Measurements from ENCODE around the gene SPC24.
"Not testable (repeated sequence)": the region's sequence is repeated elsewhere in the genome, so short reads cannot be mapped to it uniquely, and the experiment has no call there.

The SPC24 gene

DNA sequence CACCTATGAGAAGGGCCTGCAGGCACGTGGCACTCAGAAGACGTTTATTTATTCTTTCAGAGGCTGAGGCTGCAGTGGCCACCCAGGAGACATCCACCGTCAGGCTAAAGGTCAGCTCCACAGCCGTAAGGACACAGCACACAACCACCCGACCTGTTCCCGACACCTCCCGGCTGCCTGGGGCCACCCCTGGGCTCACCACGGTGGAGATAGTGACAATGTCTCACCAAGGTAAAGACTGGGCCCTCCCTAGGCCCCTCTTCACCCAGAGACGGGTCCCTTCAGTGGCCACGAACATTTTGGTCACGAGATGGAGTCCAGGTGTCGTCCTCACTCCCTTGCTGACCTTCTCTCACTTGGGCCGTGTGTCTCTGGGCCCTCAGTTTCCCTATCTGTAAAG is 32.5 kb downstream of the SPC24 start:
- DNase-seq, result no peak

DNA sequence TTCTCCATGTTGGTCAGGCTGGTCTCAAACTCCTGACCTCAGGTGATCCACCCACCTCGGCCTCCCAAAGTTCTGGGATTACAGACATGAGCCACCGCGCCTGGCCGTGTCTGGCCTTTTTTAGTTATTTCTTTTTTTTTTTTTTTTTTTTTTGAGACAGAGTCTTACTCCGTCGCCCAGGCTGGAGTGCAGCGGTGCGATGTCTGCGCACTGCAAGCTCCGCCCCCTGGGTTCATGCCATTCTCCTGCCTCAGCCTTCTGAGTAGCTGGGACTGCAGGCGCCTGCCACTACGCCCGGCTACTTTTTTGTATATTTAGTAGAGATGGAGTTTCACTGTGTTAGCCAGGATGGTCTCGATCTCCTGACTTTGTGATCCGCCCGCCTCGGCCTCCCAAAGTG is 33.6 kb downstream of the SPC24 start:
- DNase-seq, result not testable (repeated sequence)

DNA sequence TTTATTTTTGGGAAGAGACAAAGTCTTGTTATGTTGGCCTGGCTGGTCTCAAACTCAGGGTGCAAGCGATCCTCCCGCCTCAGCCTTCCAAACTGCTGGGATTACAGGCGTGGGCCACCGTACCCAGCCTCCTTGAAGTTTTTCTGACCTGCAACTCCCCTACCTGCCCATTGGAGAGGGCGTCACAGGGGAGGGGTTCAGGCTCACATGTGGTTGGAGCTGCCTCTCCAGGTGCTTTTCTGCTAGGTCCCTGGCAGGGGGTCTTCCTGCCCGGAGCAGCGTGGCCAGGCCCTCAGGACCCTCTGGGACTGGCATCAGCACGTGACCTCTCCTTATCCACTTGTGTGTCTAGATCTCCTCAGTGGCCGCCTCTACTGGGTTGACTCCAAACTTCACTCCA is 39.1 kb downstream of the SPC24 start:
- DNase-seq, result no peak

DNA sequence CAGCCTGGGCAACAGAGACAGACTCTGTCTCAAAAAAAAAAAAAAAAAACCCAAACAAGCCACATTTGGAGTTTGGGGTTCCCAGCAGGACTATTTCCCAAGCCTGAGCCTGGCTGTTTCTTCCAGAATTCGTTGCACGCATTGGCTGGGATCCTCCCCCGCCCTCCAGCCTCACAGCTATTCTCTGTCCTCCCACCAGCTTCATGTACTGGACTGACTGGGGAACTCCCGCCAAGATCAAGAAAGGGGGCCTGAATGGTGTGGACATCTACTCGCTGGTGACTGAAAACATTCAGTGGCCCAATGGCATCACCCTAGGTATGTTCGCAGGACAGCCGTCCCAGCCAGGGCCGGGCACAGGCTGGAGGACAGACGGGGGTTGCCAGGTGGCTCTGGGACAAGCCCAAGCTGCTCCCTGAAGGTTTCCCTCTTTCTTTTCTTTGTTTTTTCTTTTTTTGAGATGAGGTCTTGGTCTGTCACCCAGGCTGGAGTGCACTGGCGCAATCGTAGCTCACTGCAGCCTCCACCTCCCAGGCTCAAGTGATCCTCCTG is 39.6 kb downstream of the SPC24 start:
- no peak for DNase-seq

DNA sequence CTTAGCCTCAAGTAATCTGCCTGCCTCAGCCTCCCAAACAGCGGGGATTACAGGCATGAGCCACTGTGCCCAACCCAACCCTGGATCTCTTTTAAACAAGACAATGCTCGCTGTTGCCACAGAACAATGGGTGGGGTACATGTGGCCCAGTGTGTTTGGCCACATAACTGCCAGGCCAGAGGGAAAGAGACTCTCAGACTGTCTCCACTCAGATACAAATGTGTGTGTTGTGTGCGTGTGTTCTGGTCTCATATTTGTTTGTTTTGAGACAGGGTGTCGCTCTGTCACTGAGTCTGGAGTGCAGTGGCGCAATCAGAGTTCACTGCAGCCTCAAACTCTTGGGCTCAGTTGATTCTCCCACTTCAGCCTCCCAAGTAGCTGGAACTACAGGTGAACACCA is 40.5 kb downstream of the SPC24 start:
- DNase-seq, result no peak

DNA sequence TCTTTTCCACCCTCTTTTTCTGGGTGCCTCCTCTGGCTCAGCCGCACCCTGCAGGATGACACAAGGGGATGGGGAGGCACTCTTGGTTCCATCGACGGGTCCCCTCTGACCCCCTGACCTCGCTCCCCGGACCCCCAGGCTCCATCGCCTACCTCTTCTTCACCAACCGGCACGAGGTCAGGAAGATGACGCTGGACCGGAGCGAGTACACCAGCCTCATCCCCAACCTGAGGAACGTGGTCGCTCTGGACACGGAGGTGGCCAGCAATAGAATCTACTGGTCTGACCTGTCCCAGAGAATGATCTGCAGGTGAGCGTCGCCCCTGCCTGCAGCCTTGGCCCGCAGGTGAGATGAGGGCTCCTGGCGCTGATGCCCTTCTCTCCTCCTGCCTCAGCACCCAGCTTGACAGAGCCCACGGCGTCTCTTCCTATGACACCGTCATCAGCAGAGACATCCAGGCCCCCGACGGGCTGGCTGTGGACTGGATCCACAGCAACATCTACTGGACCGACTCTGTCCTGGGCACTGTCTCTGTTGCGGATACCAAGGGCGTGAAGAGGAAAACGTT is 42.4 kb downstream of the SPC24 start:
- no peak for DNase-seq

DNA sequence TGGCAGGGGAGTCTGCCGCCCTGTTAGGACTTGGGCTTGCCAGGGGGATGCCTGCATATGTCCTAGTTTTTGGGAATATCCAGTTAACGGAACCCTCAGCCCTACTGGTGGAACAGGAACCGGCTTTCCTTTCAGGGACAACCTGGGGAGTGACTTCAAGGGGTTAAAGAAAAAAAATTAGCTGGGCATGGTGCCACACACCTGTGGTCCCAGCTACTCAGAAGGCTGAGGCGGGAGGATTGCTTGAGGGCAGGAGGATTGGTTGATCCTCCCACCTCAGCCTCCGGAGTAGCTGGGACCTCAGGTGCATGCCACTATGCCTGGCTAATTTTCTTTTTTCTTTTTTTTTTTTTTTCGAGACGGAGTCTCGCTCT is 43.8 kb downstream of the SPC24 start:
- DNase-seq, result no peak

DNA sequence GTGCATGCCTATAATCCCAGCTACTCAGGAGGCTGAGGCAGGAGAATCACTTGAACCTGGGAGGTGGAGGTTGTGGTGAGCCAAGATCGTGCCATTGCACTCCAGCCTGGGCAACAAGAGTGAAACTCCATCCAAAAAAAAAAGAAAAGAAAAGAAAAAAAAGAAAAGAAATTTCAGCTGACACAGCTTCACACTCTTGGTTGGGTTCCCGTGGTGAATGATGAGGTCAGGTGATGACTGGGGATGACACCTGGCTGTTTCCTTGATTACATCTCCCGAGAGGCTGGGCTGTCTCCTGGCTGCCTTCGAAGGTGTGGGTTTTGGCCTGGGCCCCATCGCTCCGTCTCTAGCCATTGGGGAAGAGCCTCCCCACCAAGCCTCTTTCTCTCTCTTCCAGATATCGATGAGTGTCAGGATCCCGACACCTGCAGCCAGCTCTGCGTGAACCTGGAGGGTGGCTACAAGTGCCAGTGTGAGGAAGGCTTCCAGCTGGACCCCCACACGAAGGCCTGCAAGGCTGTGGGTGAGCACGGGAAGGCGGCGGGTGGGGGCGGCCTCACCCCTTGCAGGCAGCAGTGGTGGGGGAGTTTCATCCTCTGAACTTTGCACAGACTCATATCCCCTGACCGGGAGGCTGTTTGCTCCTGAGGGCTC is 44.3 kb downstream of the SPC24 start:
- DNase-seq, result no peak

DNA sequence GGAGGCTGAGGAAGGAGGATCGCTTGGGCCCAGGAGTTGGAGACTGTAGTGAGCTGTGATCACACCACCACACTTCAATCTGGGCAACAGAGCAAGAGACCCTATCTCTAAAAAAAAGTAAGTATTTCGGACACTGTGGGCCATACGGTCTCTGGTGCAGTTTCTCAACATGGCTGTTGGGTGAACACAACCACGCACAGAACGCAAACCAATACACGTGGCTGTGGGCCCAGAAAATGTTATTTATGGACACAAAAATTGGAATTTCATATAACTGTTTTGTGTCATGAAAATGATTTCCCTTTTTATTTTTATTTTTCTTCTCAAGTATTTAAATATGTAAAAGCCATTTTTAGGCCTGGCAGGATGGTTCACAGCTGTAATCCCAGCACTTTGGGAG is 46.8 kb downstream of the SPC24 start:
- DNase-seq, result no peak

DNA sequence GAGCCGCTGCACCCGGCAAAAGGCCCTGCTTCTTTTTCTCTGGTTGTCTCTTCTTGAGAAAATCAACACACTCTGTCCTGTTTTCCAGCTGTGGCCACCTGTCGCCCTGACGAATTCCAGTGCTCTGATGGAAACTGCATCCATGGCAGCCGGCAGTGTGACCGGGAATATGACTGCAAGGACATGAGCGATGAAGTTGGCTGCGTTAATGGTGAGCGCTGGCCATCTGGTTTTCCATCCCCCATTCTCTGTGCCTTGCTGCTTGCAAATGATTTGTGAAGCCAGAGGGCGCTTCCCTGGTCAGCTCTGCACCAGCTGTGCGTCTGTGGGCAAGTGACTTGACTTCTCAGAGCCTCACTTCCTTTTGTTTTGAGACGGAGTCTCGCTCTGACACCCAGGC is 49.1 kb downstream of the SPC24 start:
- no peak for DNase-seq

DNA sequence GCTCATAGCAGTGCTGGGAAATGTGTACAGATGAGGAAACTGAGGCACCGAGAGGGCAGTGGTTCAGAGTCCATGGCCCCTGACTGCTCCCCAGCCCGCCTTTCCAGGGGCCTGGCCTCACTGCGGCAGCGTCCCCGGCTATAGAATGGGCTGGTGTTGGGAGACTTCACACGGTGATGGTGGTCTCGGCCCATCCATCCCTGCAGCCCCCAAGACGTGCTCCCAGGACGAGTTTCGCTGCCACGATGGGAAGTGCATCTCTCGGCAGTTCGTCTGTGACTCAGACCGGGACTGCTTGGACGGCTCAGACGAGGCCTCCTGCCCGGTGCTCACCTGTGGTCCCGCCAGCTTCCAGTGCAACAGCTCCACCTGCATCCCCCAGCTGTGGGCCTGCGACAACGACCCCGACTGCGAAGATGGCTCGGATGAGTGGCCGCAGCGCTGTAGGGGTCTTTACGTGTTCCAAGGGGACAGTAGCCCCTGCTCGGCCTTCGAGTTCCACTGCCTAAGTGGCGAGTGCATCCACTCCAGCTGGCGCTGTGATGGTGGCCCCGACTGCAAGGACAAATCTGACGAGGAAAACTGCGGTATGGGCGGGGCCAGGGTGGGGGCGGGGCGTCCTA is 50.5 kb downstream of the SPC24 start:
- DNase-seq, result no peak

DNA sequence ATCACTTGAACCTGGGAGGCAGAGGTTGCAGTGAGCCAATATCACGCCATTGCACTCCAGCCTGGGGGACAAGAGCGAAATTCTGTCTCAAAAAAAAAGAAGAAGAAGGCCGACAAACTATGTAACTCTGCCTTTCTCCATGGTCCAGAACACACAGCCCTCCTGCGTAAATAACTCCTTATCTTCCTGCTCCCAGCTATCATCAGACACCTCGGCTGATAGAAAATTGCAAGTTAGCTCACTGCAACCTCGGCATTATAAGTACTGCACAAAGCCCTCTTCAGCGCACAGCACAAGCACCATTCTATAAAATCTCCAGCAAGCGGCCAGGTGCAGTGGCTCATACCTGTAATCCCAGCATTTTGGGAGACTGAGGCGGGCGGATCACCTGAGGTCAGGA is 51.9 kb downstream of the SPC24 start:
- DNase-seq, result not testable (repeated sequence)

DNA sequence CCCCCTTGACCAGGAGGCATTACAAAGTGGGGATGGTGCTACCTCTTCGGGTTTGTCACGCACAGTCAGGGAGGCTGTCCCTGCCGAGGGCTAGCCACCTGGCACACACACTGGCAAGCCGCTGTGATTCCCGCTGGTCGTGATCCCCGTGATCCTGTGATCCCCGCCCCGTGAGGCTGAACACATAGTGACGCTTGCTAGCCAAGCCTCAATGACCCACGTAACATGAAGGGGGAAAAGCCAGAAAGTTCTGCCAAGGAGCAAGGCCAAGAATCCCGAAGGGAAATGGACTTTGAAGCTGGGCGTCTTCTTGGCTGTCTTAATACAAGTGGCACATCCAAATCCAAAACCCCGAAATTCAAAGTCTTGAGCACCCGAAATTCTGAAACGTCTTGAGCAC is 52.6 kb downstream of the SPC24 start:
- no peak for DNase-seq

DNA sequence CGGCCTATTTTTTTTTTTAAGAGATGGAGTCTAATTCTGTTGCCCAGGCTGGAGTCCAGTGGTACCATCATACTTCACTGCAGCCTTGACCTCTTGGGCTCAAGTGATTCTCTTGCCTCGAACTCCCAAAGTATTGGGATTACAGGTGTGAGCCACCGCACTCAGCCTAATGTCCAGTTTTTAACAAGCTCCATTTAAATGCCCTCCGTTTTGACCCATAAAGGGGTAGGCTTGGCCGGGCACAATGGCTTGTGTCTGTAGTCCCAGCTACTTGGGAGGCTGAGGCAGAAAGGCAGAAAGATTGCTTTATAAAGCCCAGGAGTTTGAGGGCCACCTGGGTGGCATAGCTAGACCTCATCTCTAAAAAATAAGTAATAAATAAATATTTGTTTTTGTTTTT is 54.5 kb downstream of the SPC24 start:
- DNase-seq, result no peak

DNA sequence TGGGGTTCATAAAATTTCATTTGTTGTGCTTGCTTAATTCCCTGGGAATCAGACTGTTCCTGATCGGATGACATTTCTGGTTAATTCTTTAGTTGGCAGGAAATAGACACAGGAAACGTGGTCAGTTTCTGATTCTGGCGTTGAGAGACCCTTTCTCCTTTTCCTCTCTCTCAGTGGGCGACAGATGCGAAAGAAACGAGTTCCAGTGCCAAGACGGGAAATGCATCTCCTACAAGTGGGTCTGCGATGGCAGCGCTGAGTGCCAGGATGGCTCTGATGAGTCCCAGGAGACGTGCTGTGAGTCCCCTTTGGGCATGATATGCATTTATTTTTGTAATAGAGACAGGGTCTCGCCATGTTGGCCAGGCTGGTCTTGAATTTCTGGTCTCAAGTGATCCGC is 55.5 kb downstream of the SPC24 start:
- no peak for DNase-seq

DNA sequence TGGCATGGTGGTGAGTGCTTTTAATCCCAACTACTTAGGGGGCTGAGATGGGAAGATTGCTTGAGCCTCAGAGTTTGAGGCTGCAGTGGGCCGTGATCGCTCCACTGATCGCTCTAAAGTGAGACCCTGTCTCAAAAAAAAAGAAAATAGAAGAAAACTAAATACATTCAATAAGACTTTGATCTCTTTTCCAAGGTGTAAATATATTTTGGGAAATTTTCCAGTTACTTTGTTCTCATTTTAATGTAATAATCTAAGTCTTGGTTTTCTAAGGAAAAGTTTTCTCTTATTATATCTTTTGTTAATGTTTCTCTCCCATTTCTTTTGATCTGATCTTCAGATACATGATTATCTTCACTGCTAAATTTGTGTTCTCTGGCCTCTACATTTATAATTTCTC is 56.7 kb downstream of the SPC24 start:
- DNase-seq, result no peak

DNA sequence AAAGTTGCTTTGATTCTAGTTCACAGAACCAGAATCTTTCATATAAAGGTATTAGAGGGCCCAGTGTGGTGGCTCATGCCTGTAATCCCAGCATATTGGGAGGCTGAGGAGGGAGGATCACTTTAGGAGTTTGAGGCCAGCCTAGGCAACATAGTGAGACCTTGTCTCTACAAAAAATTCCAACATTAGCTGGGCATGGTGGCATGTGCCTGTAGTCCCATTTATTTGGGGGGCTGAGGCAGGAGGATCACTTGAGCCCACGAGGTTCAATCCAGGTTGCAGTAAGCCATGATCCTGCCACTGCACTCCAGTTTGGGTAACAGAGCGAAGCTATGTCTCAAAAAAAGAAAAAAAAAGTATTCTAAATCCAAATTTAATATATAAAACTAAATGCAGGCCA is 57.3 kb downstream of the SPC24 start:
- no peak for DNase-seq

DNA sequence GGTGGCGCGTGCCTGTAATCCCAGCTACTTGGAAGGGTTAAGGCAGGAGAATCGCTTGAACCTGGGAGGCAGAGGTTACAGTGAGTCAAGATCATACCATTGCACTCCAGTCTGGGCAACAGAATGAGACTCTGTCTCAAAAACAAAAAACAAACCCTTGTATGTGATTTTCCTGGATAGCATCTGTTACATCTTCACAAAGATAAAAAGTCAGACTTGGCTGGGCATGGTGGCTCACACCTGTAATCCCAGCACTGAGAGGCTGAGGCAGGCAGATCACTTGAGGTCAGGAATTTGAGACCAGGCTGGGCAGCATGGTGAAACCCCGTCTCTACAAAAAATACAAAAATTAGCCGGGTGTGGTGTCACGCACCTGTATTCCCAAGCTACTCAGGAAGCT is 58.2 kb downstream of the SPC24 start:
- DNase-seq, result not testable (repeated sequence)

DNA sequence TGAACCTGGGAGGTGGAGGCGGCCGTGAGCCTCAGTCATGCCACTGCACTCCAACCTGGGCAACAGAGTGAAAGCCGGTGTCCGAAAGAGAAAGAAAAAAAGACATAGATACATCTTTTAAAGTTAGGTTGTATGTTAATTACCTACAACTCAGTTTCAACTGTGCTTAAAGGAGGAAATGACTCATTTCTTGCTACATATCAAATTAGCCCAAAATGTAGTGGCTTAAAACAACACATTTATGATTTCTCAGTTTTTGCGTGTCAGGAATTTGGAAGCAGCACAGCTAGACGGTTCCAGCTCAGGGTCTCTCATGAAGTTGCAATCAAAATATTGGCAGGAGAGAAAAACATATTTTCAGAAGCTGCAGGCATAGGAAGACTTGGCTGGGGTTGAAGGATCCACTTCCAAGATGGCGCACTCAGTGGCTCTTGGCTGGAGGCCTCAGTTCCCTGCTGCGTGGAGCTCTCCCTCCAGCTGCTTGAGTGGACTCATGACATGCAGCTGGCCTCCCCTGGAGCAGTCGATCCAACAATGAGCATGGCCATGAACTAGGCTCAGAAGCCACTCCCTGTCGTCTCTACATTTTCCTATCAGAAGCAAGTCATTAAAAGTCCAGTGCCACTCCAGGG is 59.3 kb downstream of the SPC24 start:
- DNase-seq, result no peak
